HG03135 (cell line): ENCODE results near the gene ABL1.

ENCODE experiments used
- ATAC-seq: cut with Tn5 transposase; IDR thresholded peaks from one replicate; pipeline ENCODE4 v1.9.1; 2021; ENCODE audit warnings: mild to moderate bottlenecking, moderate library complexity; ENCODE audit not compliant: unreplicated experiment

Gene ABL1

DNA sequence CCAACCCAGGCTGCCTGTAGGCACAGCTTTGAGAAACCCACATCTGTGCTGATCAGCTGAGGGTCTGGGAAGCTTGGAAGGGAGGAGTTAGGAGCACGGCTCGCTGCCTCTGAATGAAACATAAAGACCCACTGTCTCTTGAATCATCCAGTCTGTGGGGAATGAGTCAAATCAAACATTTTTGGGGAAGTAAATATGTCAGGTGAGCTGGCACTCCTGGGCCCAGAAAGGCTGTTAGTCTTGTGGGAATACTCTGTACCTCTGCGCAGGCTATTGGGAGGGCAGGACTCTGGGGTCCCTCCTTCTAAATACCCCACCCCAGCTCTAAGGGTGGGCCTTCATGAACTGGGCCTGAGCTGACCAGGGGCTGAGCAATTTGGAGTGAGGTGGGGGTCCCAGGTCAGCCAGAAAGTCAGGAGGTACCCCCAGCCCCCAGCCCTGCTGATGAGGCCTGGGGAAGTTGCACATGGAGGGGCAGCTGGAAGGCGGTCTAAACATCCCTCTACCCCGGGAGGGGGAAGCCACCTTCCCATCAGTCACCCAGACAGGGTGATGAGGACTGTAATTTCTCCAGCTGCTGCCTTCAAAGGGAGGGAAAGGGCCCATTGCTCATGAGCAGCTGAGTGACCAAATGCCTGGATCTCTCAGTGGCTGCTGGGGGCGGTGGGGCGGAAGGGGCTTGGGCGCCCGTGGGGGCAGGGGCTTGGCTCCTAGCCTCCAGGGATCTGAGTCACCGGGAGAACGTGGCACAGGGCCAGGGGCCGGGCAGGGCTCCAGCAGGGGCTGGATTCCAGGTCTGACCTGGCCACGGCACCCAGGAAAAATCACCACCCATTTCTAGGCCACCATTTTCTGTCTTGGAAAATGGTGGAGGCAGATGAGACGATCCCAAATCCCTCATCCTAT lies 93.2 kb downstream of the ABL1 start:
- ATAC-seq = no peak

DNA sequence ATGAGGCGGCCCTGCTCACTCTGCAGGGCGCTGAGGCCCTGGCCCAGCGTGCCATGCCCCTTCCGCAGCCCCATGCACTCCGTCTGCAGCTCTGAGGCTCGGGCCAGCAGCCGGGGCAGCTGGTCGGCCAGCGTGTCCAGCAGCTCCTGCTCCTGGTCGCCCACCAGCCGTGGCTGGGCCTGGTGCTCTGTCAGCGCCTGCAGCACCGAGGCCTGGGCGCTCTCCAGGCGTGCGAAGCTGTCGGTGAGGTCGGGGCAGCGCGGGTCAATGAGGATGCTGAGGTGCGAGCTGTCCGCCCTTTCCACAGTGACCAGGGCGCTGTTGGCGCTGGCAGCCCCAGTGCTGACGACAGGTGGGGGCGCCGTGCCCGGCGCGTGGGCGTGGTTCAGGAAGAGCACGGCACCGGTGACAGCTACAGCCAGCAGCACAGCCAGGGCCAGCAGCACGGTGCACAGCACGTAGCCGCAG lies 94.6 kb downstream of the ABL1 start:
- no peak for ATAC-seq

DNA sequence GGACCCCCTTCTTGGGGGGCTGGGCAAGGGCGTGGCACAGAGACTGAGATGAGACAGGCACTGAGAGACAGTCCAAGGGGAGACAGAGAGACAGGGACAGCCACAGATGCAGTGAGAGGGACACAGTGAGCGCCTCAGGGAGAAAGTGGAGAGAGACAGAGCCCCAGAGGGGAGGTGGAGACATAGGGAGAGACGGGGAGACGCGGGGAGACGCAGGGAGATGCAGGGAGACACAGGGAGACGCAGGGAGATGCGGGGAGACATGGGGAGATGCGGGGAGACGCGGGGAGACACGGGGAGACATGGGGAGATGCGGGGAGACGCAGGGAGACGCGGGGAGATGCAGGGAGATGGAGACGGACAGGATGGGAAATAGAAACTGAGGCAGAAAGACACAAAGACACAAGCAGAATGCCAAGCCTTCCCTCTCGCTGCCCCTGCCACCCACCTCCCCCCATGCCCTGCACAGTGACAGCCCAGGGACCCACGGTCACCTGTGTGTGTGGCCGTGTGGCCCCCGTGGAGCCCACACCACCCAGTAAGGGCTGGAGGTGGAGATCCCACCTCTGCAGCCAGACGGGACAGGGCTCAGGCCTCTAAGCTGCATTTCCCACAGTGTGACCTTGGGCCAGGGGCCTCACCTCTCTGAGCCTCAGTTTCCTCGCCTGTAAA lies 95.2 kb downstream of the ABL1 start:
- ATAC-seq = no peak

DNA sequence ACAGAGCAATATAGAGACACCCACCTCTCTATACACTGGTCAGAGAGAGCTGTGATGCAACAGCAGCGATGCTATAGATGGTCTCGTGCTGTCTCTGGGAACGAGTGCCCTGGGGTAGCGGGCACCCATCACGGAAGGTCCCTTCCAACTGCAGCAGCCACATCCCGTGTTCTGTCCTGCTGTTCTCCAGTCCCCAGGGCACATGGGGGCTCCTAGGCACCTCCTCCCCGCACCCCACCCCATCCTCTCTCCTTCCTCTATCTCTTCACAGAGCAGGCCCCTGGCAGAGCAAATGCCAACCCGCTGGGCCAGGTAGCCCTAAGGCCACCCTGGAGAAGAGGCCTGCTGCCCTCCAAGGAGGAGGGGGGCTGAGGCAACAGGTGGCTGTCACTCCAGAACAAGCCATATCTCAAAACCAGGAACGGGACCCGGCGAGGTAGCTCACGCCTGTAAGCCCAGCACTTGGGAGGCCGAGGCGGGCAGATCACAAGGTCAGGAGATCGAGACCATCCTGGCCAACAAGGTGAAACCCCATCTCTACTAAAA lies 95.8 kb downstream of the ABL1 start:
- no peak for ATAC-seq

DNA sequence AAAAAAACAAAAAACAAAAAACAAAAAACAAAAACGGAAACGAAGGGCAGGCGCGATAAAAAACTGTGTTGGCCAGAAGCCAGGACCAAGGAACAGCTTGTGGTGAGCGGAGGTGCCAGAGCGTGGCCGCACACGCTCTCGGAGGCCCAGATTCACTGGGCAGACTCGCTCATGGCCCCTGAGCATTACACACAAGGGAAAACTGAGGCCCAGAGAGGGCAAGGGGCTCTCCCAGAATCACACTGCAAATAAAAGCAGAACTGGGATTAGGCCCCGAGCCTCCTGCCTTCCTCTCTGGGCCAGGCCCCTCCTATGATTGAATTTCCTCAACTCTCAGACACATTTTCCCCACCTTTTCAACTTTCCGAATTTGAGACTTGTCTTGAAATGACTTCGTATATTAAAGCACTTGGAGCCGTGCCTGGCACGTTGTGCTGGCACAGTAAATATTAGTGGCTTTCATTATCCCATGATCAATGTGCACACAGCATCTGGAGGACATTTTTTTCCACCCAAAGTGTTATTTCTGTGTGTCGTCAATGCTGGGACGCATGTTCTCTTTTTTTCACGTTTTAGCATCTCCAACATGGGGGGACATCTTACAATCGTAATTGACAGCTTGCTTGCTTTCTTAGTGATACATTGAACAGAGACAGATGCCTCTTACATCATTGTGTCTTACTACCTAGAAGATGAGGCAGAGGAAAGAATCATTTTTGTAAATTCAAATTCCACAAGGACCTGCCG lies 96.6 kb downstream of the ABL1 start:
- ATAC-seq = no peak

DNA sequence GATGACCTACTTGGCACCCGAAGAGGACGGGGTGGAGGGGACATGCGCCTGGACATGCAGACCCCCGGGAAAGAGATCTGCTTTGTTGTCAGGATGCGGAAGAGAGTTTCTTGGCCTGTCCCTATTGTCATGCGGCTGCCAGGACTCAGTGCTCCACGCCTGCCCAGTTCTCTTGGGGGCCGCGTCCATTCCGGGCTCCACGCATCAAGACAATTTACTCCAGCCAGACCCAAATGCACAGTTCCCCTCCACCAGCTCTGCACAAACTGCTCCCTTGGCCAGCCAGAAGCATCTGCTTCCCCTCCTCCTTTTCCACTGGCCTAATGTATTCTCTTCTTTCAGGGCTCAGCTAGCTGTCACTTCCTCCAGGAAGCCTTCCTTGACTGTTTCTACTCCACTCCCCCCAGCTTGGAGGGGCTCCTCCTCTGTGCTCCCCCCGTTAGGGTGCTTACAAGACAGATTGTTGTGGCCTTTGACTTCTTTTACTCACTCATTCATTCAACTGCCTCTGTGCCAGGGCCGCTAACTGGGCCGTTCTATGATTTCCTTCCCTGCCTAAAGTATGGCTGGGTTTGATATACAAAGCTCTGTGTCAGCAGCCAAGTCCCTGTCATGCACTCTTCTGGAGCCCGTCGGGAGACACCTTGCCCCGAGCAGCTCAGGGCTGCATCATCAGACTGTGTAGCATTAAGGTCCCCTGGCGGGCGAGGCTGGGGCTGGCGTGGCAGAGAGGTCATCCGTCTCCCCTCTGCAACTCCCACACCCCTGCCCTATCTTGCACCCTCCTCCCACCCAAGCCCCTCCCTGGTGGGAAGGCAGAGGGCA lies 97.4 kb downstream of the ABL1 start:
- no peak for ATAC-seq

DNA sequence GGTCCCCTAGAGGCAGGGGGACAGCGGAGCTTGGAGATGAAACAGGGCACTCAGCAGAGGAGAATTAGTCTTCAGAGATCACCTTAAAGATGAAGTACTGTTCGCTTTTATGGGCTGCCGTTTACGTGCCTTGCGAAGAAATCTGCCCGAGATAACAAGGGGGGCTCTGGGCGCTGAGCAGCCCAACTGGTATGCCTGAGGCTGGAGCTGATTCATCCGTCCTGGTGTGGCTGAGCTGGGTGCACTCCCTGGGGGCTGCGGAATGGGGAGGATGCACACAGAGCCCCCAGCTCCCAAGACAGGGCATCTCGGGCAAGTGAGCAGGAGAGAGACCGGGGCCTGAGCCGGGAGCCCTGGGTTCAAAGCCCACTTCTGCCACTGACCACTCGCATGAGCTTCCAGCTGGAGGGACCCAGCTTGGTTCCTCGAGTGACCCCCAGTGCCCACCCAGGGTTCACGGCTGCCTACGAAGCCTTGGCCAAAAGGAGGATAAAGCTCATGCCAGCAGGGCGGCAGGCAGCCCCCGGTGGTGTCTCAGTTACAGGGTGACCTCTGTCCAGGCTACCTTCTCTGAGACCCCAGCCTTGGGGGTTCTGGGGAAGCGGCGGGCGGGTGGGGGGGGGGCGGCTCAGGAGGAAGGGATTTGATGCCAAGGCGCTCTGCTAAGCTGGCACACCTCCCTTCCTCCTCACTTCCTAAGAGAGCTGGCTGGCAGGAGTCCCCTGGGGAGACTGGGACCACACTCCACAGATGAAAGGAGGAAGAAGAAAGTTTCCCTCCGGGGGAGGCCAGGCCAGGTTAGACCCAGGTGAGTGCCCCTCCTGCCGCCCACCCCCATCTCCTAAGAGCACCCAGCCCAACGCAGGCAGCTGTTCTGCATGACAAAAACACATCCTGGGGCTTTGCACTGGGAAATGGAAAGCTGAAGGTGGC lies 98.3 kb downstream of the ABL1 start:
- no peak for ATAC-seq

DNA sequence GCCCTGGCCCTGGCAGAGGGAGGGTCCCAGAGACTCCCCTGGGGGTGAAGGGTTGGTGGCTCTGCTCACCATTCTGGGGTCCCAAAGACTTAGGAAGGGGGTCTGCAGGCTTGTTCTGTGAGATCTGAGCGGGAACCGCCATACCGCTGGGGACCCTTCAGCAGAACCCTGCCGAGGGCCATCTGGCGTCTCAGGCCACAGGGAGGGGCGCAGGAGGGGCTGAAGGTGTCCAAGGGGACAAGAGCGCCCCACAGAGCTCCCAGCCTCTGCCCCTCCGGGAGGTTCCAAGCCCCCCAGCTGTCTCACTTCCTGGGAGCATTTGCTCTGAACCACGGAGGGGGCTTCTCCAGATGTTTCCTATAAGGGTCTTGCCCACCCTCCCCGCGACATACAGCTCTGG lies 99.2 kb downstream of the ABL1 start:
- no peak for ATAC-seq

DNA sequence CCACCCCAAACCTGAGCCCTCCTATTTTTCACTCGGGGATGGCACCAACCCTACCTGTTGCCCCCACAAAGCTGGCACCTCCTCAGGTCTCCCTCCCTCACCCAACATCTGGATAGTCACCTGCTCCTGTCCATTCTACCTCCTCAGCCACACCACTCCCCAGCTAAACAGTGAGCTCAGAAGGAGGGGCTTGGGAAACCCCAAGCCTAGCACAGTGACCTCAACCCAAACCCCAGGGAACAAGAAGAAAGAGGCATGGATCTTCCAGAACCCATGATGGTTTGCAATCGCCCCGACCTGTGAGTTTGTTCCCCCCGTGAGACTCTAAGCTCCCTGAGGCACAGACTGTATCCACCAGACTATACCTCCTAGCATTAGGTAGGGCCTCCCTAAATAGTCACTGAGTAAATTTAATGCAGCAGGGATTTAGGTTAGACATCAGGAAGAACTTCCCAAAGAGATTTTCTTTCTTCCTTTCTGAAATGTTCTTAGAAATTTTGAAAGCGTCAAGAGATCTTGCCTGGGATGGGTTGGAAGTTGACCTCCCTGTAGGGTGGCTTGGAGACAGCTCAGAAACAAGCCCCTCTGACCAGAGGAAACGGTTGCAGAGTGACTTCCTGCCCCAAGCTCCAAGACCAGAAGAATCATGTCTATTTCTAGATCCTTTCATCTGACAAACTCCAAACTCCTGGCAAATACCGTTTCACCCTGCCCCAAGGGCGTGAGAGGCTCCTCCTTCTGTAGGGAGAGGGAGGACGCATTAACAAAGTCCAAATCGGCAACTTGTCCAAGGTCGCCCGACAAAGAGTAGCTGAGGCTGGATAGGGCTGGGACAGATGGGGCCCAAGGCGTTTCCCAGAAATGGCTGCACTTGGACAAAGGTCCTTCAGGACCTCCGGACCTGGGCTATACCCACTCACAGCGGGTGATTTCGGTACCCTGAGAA lies 99.9 kb downstream of the ABL1 start:
- ATAC-seq = no peak

DNA sequence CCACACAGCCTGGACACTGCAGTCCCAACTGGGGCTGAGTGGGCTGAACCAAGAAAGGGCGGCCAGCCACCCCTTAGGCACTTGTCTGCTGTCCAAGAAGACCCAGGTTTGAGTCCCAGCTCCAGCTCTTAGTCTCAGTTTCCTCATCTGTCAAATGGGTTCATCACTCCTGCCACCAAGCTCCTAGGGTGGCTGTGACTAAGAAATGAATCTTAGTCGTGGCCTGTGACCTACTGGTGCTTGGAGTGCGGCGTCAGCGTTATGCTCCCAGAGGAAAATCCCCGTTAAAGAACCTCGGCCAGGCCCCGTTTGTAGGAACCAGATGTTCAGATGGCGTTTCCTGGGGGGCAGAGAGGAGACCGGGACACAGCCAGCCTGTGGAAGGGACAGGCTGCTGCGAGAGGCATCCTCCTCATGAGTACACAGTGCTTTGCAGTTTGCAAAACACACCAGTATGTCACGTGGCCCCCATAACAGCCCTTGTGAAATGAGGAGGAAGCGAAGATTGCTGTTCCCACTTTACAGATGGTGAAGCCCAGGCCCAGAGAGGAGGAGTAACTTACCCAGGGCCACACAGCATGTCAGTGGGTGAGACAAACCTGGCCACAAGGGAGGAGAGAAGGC lies 100.7 kb downstream of the ABL1 start:
- ATAC-seq = no peak

DNA sequence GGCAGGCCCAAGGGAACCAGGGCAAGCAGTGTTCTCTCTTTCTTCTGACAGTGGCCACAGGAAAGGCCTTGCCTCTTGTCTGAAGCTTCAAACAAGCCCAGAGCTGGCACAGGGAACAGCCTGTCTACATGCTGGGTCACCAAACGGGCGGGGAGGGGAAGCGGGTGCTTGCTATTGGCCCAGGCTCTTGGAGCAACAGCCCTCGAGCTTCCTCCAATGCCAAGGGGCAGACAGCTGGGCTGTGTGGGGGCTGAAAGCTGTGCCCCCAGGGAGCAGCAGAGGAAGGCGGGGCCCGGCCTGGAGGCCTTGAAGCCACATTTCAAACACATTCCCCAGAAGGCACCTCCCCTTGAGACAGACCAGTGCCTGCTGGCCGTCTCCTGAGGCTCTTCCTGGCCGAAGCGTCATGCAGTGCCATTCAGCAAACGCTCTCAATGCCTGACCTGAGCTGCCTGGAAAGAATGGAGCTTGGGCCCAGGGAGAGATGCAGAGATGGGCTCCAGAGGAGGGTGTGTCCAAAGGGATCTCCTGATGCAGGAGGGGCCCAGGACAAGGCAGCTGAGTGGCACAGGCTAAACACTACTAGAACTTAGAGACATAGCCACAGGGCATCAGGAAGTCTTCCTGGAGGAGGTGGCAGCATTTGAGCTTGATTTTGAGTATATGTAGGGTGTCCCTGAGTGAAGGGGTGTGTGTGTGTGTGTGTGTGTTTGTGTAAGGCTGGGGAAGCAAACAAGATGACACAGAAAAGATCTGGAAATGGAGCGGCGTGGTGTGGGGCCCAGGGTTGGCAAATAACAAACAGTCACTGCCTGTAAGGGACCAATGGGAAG lies 101.4 kb downstream of the ABL1 start:
- no peak for ATAC-seq
